Measurements from ENCODE around the gene MCAM.

Gene MCAM

GRCh38 chr11:119344291-119345010 is 27.5 kb upstream of the MCAM start:
- DNase-seq, result no peak

GRCh38 chr11:119343726-119344125 is 26.8 kb upstream of the MCAM start:
- DNase-seq, result no peak

GRCh38 chr11:119342362-119343130 is 25.6 kb upstream of the MCAM start:
- DNase-seq, result no peak

DNA sequence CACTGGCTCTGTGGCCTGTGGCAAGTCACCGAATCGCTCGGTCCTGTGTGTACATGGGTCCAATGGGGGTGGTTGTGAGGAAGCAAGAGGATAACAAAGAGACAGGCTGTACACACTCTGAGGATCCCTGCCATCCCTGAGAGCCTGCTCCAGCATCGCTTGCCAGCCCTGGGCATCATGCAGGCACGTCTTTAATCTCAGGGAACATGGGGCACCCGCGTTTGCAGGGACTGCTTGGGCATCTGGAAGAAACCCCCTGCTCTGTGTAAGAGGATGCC is 25.0 kb upstream of the MCAM start:
- no peak for DNase-seq

GRCh38 chr11:119341222-119342022 is 24.5 kb upstream of the MCAM start:
- DNase-seq, result no peak

DNA sequence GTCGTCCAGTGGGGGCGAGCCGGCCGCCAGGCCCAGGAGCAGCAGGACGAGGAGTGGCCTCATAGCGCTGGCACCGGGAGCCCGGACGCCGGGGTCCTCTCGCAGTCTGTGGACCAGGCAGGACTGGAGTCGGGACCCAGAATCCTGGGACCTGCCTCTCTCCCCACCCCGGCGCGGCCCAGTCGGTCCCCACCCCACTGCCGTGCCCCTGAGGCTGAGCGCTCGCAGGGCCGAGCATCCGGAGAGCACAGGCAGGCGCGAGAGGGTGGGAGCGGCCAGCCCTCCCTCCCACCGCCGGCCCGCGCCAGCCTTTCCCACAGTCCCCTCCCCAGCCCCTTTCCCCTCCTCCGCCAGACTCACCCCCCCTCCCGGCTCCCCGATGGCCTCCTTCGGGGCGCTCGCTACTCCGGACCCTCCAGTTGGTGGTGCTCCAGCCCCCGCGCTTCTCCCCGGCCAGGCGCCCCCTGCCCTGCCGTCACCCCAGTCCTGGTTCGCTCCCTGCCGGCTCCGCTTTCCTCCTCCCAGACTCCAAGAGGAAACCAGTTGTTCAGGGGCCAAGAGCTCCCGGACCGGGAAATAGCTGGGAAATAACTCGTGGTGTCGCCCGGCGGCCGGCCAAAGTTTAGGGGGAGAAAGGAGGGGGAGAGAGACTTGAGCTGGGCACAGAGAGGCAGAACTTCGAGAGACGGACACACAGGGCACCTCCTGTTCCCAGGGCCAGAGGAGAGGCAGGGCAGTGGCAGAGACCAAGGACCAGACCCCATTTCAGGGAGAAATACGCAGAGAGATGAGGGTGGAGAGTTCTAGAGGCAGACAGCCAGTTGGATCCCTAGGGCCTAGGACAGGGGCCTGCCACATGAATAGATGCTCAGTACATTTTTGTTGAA is 23.6 kb upstream of the MCAM start, which contains the start of gene C1QTNF5:
C1QTNF5 (minus strand) TSS at position 549 of the 887 bp plus-strand sequence; CDS start at position 63, 486 bp downstream.
- DNase-seq, result peak; percentile 70

GRCh38 chr11:119339589-119340334 is 22.8 kb upstream of the MCAM start:
- peak; percentile 43 for DNase-seq

DNA sequence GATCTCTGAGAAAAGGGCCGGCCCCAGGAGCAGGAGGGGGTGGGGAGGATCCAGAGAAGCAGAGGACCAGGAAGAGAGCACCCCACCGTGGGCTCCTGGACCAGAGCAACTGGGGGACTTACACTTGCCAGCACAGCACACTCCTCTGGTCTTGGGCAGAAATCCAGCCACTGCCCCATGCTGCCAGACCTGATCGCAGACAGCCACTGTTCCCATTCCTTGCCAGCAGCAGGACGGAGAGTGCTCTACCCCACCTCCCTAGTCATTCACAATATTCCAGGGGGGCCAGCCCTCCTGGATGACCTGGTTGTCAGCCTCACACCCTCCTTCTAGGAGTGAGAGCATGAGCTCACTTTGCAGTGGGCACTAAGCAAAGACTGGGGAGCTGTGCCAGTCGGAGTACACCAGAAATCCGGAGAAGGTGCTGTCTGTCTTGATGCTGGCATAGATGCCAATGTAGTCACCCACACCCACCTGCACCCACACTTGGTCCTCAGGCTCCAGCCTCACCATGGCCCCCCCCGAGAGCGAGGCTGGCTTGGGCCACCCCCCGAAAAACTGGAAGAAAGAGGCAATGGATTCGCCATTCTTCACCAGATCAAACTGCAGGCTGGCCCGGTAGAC is 22.1 kb upstream of the MCAM start:
- no peak for DNase-seq

DNA sequence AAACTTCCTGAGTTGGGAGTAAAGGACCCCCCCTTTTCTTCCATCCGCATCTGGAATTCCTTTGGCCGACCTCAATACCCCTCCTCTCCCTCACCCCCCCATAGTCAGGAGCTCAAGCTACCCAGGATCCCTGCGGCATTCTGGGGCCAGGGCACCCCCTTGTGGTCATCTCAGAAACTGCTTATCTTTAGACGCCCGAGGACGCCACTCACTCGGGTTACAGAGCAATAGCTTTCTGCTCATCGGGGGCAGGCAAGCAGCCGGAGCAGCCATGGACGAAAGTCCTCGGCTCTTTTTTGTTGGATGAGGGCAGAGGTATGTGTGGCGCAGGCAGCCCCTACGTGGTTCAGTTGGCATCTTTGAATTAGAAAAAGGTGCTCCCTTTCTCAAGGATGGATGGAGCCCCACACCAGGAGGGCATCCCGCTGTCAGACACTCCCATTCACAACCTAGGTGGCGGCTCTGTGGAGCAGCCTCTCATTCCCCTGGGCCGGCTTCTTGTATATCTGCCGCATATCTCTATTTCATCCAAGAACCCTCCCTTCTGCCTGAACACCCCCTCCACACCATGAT is 21.5 kb upstream of the MCAM start:
- DNase-seq, result no peak

DNA sequence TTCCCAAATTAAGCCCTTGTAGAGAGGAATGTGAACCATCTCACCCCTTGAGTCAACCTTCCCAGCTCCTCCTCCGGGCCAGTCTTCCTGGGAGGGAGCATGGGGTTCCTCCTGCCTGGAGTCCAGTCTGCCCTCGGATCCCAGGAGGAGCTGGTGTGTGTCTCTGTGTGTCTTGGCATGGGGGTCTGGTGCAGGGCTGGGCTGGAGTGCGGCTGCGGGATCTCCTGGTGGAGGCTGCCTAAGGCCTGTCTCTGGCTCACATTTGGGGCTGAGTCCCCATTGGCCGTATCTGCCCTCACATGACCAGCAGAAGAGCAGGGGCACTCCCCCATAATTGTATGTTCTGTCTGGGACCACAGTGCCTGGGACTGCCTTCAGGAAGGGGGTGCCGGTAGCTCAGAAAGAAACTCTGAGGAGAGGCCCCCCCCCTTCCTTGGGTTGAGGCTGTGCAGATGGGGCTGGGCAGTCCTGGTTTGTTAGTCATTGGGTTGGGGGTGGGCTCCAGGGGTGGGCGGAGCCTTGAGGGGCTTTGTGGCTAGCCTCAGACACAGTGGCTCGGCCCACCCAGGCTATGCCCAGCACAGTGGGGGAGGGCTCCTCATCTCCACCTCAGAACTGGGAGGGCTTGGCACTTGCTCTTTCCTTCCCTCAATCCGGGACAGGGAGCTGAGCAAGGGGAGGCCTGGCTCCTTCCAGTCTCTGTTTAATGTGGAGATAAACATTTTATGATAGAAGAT is 20.8 kb upstream of the MCAM start:
- peak; percentile 95 for DNase-seq

GRCh38 chr11:119336744-119337469 is 20.0 kb upstream of the MCAM start:
- DNase-seq, result no peak

DNA sequence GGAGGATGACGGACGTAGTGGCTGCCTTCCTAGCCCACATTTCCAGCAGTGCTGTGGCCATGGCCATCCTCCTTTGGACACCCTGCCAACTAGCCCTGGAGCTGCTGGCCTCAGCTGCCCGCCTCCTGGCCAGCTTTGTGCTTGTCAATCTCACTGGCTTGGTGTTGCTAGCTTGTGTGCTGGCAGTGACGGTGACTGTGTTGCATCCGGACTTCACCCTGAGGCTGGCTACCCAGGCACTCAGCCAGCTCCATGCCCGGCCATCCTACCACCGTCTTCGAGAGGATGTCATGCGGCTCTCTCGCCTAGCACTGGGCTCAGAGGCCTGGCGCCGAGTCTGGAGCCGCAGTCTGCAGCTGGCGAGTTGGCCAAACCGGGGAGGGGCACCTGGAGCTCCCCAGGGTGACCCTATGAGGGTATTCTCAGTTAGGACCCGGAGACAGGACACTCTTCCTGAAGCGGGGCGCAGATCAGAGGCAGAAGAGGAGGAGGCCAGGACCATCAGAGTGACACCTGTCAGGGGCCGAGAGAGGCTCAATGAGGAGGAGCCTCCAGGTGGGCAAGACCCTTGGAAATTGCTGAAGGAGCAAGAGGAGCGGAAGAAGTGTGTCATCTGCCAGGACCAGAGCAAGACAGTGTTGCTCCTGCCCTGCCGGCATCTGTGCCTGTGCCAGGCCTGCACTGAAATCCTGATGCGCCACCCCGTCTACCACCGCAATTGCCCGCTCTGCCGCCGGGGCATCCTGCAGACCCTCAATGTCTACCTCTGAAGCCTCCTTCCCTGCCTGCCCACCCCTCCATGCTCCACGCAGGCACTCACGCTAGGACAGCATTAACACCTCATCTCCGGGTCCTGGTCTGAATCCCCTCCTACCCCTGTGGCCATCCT is 19.0 kb upstream of the MCAM start:
- DNase-seq, result no peak

DNA sequence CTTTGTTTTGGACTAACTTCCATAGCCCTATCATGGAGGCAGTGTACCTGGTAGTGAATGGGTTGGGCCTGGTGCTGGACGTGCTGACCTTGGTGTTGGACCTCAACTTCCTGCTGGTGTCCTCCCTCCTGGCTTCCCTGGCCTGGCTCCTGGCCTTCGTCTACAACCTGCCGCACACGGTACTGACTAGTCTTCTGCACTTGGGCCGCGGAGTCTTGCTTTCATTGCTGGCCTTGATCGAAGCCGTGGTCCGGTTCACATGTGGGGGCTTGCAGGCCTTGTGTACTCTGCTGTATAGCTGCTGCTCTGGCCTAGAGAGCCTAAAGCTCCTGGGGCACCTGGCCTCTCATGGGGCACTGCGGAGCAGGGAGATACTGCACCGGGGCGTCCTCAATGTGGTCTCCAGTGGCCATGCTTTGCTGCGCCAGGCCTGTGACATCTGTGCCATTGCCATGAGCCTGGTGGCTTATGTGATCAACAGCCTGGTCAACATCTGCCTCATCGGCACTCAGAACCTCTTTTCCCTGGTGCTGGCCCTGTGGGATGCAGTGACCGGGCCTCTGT is 18.2 kb upstream of the MCAM start:
- DNase-seq, result no peak

DNA sequence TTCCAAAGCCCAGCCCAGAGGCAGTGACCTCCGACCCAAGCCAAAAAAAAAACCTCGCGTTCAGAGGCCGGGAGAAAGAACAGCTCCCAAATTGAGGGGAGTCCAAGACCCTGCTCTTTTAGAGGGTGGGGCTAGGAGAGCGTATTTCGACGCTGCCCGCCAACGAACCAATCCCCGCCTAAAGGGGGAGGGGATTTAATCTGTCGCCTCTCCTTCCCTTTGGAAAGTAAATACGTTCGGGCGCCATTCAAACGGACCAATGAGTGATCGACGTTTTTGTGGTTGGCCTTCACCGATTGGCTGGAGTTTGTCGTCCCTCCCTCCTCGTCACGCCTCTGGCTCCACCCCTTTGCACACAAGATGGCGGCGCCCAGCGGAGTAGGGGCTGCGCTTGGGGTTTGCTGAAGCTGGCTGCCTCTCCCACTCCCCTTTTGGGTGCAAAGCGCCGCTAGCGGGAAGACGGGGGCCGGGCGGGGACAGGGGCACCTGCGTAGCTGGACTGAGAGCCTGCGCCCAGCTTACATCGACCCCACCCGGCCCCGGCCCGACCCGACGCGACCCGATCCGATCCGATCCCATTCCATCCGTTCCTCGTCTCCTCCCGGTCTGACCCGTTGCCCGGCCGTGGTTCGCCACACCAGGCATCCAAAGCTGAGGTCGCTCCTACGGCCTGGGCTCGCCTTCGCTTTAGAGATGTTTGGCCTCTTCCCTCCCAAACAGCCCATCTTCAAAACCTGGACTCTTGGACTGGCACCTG is 17.4 kb upstream of the MCAM start, which contains the start of gene RNF26:
RNF26 (plus strand) TSS at position 354 of the 757 bp plus-strand sequence. CDS start 596 bp downstream, outside the sequence.
- DNase-seq, result peak; percentile 99

GRCh38 chr11:119332111-119332765 is 15.3 kb upstream of the MCAM start:
- no peak for DNase-seq

GRCh38 chr11:119330237-119330636 is 13.3 kb upstream of the MCAM start:
- no peak for DNase-seq

DNA sequence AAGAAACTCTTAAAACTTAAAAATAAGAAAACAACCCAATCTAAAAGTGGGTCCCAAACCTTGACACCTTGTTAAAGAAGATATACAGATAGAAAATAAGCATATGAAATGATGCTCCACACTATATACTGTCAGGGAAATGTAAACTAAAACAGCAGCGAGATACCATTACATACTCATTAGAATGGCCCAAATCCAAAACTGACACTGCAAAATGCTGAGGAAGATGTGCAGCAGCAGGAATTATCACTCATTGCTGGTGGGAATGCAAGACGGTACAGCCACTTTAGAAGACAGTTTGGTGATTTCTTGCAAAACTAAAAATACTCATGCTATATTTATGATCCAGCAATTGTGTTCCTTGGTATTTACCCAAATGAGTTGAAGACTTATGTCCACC is 12.4 kb upstream of the MCAM start:
- no peak for DNase-seq

Data from fibroblast of skin of right quadriceps (primary cell).